IPS DF 6.9 (cell line): ENCODE data around the gene SLC25A15.
"Not testable (repeated sequence)": the region's sequence is repeated elsewhere in the genome, so short reads cannot be mapped to it uniquely, and the experiment has no call there.

Source experiments
- DNase-seq: peaks from one replicate; pipeline ENCODE4 v3.0.0-alpha.2; 2013; ENCODE audit warnings: low read depth, low spot score
- H3K27ac ChIP-seq: one replicate; pipeline ENCODE4 v1.5.1; 2013; ENCODE audit warnings: low read length, control low read depth
- H3K27me3 ChIP-seq: 2 replicates; pipeline ENCODE4 v1.6.1; 2013; ENCODE audit warnings: mild to moderate bottlenecking, low read length; ENCODE audit not compliant: control insufficient read depth, insufficient read depth
- H3K36me3 ChIP-seq: 2 replicates; pipeline ENCODE4 v1.6.1; 2013; ENCODE audit warnings: low read length; ENCODE audit not compliant: control insufficient read depth, insufficient read depth
- H3K4me1 ChIP-seq: 2 replicates; pipeline ENCODE4 v1.6.1; 2013; ENCODE audit warnings: low read length; ENCODE audit not compliant: control insufficient read depth, insufficient read depth
- H3K4me3 ChIP-seq: 2 replicates; pipeline ENCODE4 v1.5.1; 2013; ENCODE audit warnings: mild to moderate bottlenecking, low read length
- H3K9me3 ChIP-seq: 2 replicates; pipeline ENCODE4 v1.6.1; 2013; ENCODE audit warnings: low read length, inconsistent platforms; ENCODE audit not compliant: control insufficient read depth, insufficient read depth
- WGBS: extraction: QIAGEN DNeasy Blood & Tissue Kit; methylation state at CpG from one replicate; pipeline ENCODE4 v1.1.7; 2013; ENCODE audit warnings: mixed read lengths, missing lambda C conversion rate; ENCODE audit not compliant: insufficient read length, insufficient coverage; 5-methylcytosine and 5-hydroxymethylcytosine counted together

Gene SLC25A15

DNA sequence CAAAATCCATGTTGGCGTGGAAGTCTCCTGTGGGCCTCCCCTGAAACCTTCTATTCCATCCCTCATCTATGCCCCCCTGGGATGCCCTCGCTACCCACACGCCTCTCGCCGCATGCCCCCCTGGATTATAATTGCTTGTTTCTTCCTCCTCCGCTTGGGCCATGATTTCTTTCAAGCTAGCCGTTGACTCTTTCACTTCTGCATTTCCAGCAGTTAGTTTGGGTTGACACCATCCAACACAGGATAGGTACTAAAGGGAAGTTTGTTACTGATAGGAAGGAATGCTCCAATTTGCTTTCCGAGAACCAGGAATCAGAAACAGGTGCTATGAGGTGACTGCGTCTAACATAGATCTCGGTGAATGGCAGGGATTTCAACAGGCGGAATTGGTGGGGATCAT is 7.7 kb upstream of the SLC25A15 start:
- Histone ChIP-seq H3K4me3 (no peak overlapping the region), H3K4me1 (no peaks in the 10 kb centered on the region), H3K27ac (no peak overlapping the region), H3K36me3 (no peaks in the 10 kb centered on the region), H3K9me3 (no peaks in the 10 kb centered on the region), H3K27me3 (no peaks in the 10 kb centered on the region)
- no CpG with 5 or more reads among the region's 11 CpGs for WGBS
- no peak for DNase-seq

DNA sequence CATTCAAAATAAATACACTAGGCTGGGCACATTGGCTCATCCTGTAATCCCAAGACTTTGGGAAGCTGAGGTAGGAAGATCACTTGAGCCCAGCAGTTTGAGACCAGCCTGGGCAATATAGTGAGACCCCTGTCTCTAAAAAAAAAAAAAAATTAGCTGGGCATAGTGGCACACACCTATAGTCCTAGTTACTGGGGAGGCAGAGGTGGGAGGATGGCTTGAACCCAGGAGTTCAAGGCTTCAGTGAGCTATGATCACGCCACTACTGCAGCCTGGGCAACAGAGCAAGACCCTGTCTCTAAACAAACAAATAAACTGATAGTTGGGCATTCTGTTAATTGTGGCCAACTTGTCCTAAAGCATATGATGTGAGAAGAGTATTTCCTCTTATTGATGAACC is 6.4 kb upstream of the SLC25A15 start:
- H3K36me3 ChIP-seq, H3K4me3 ChIP-seq, DNase-seq, H3K27ac ChIP-seq, H3K27me3 ChIP-seq, H3K4me1 ChIP-seq, H3K9me3 ChIP-seq: not testable (repeated sequence)
- no CpG with 5 or more reads among the region's 1 CpG for WGBS

DNA sequence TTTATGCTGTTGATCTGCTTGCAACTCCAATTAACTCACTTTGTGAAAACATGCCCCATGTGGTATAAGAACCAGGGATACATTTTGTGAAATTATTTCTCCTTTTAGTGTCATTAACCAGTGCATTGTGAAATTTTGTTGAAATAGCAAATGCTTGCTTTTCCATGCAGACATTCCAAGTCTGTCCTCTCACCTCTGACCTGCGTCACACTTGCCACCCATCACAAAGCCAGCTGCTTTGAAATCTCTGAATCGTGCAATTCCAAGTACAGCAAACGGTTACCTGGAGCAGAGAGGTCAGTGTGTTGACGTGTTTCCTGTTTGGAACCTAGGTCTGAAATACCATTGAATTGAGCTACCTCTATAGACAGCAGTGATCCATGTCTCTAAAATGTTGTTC is 4.9 kb upstream of the SLC25A15 start:
- Histone ChIP-seq H3K9me3 (no peaks in the 10 kb centered on the region), H3K27me3 (no peaks in the 10 kb centered on the region), H3K4me1 (no peaks in the 10 kb centered on the region), H3K4me3 (no peak overlapping the region), H3K36me3 (no peaks in the 10 kb centered on the region), H3K27ac (no peak overlapping the region)
- no CpG with 5 or more reads among the region's 4 CpGs for WGBS
- no peak for DNase-seq

DNA sequence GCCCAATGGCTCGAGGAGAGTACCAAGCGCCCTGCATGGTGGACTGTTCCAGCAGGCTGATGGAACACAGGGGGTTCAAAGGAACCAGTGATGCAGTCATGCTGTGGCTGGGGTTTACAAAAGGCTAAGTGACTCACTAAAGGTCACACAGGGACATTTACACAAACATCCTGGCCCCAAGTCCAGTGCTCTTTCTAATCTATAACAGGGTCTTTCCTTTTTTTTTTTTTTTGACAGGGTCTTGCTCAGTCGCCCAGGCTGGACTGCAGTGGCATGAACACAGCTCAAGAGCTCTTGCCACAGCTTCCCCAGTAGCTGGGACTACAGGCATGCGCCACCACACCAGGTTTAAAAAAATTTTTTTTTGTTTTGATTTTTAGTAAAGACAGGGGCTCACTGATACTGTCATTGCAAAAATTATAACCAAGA is 2.8 kb upstream of the SLC25A15 start:
- H3K4me1 ChIP-seq = no peaks in the 10 kb centered on the region
- H3K27ac ChIP-seq = no peak overlapping the region
- no peaks in the 10 kb centered on the region for H3K36me3 ChIP-seq
- H3K27me3 ChIP-seq = no peaks in the 10 kb centered on the region
- H3K9me3 ChIP-seq = no peaks in the 10 kb centered on the region
- WGBS = no CpG with 5 or more reads among the region's 4 CpGs
- H3K4me3 ChIP-seq = no peak overlapping the region
- no peak for DNase-seq

DNA sequence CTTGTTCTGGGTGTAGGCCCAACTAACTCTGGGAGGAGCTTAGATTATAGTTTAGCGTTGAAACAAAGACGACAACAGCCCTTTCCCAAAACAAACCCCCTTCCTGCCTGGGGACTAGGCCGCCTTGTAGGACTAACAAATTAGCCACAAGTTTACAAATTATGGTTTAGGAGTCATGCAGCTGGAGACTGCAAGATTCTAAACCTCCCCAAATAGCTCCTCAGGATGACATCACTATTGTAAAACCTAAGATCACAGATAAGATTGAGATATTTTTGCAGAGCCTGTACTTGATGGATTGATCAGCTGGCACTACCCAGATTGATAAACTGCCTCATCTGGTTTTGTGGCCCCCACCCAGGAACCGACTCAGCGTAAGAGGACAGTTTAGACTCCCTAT is 2.3 kb upstream of the SLC25A15 start:
- Histone ChIP-seq H3K4me1 (no peaks in the 10 kb centered on the region), H3K9me3 (no peaks in the 10 kb centered on the region), H3K4me3 (no peak overlapping the region), H3K27ac (no peak overlapping the region), H3K27me3 (no peaks in the 10 kb centered on the region), H3K36me3 (no peaks in the 10 kb centered on the region)
- no peak for DNase-seq
- no CpG with 5 or more reads among the region's 5 CpGs for WGBS

DNA sequence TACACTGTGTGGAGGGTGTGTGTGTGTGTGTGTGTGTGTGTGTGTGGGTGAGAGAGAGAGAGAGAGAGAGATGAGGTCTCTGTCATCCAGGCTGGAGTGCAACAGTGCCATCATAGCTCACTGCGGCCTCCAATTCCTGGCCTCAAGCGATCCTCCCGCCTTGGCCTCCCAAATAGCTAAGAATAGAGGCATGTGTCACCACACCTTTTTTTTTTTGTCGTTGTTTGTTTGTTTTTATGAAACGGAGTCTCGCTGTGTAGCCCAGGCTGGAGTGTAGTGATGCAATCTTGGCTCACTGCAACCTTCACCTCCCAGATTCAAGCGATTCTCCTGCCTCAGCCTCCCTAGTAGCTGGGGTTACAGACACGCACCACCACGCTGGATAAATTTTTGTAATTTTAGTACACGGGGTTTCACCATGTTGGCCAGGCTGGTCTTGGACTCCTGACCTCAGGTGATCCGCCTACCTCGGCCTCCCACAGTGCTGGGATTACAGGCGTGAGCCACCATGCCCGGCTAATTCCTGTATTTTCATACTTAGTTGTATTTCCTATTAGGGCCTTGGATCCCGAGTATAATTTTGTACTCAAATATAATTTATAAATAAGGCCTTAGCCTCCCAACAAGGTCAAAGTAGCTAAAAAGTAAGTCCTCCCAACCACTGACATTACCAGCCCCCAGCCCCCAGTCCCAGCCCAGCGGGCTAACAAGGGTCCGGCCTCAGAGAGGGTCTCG is 704 bp upstream of the SLC25A15 start:
- not testable (repeated sequence) for H3K4me1 ChIP-seq, DNase-seq, H3K27ac ChIP-seq, H3K9me3 ChIP-seq, H3K27me3 ChIP-seq, H3K36me3 ChIP-seq
- no CpG with 5 or more reads among the region's 18 CpGs for WGBS
- H3K4me3 ChIP-seq = peak overlapping the region; percentile 56; the same call in 1 of the 2 replicates

DNA sequence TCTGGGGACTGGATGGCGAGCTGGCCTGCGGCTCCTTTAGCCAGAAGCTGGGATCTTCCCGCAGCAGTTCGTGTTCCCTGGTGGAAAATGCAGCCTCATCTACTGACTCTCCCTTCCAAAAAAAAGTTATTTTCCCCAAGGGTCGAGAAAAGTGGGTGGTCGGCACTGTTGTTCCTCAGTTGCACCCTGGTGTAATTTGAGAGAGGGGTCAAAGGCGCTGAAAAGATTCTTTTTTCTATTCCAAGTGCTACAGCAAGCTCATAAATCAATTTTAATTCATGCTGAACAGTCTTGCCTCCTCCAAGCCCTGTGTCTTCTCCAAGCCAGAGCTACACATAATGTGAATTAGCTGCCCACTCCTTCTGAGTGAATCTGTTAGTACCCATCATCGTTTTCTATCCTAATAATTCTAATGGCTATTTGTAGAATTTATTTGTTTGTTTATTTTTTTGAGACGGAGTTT is 774 bp downstream of the SLC25A15 start:
- H3K4me3 ChIP-seq = peak overlapping the region; percentile 56; the same call in 1 of the 2 replicates
- DNase-seq = no peak
- no peaks in the 10 kb centered on the region for H3K4me1 ChIP-seq
- H3K27me3 ChIP-seq = no peaks in the 10 kb centered on the region
- no CpG with 5 or more reads among the region's 9 CpGs for WGBS
- no peaks in the 10 kb centered on the region for H3K9me3 ChIP-seq
- H3K36me3 ChIP-seq = no peaks in the 10 kb centered on the region
- H3K27ac ChIP-seq = no peak overlapping the region

DNA sequence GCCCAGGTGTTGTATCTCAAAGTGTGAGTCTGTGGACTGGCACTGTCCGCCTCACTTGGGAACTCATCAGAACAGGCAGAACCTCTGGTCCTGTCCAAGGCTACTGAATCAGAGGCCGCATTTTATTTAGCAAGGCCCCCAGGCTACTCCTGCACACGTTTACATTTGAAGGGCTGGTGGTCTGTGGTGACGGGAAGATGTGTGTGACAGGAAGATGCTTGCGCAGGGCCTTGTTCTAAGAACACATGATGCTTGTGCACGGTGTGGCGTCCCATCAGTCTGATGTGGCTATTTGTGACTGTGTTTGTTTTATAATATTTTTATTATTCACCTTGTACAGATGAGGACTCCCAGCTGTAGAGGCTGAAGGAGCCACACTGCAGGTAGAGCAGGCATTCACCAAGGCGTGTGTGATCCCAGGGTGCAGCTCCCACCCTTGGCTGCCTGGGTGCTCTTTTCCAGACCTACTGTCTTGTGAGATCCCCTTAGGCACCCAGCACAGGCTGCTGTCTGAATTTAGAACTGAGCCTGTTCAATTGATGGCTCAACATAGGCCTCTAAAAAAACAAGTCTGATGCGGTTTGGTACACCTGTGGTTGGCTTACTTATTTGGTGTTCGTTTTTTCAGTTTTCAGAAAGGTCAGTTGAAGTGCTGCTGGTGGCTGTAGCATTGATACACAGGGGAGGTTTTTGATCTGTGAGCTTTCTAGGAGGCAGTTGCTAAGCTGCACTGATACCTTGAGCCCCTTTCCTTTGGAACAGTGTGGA is 3.1 kb downstream of the SLC25A15 start:
- H3K27ac ChIP-seq = no peak overlapping the region

DNA sequence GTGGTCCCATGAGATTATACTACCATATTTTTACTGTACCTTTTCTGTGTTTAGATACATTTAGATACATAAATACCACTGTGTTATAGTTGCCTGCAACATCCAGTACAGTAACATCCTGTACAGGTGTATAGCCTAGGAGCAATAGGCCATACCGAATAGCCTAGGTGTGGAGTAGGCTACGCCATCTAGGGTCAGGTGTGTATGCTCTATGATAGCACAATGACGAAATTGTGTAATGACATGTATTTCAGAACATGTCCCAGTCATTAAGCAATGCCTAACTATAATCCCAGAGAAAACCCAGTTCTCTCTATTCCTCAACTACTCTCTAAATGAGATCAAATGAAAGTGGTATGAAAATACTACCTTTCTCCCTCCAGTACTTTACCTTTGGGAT is 3.9 kb downstream of the SLC25A15 start:
- no CpG with 5 or more reads among the region's 3 CpGs for WGBS
- no peaks in the 10 kb centered on the region for H3K9me3 ChIP-seq
- no peak for DNase-seq
- no peak overlapping the region for H3K4me3 ChIP-seq
- no peak overlapping the region for H3K27ac ChIP-seq
- H3K27me3 ChIP-seq = no peaks in the 10 kb centered on the region
- H3K4me1 ChIP-seq = no peaks in the 10 kb centered on the region
- no peaks in the 10 kb centered on the region for H3K36me3 ChIP-seq

More for the DNA sequence above, 3.1 kb downstream of the SLC25A15 start:
- WGBS = no CpG with 5 or more reads among the region's 10 CpGs
- no peaks in the 10 kb centered on the region for H3K4me1 ChIP-seq
- H3K27me3 ChIP-seq = no peaks in the 10 kb centered on the region
- no peak overlapping the region for H3K4me3 ChIP-seq
- no peaks in the 10 kb centered on the region for H3K9me3 ChIP-seq
- H3K36me3 ChIP-seq = no peaks in the 10 kb centered on the region
- no peak for DNase-seq

DNA sequence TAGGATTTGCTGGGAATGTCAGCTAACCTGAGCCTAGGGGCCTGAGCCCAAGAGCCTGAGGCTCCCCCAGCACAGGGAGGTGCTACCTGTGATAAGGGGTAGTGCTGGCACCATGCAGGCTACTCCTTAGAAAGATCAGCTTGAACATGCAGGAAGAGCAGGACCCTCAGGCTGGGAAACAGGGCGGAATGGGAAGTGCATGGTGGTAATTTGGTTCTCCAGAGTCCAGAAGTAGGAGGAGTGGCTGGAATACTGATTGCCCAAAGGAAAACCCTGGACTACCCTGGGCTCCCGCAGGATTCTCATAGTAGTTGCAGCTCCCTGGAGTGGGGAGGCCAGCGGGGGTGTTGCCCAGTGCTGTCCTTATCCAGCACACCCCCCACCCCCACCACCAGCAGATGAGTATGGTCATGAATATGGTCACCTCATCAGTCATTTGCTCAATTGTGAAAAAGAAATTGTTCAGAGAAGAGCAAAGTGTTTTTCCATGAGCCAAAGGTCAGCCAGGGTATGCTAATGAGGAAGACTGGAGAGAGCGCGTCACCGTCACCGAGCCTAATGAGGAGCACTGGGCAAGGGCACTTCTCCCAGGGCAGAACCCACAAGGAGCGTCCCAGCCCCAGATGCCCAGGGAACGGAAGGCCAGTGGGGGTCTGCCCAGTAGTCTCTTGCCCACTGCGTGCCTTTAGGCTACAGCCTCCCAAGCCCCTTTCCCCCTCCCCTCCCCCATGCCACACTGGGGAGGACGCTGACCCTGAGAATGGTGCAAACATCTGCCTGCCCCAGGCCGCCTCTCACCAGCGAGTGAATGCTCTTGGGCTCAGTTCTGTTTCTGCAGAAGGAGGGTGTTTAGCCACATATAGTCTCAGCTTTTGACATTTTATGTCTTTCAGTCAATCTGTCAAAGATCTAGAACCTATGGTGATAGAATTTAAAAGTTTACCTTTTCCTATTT is 5.3 kb downstream of the SLC25A15 start:
- no CpG with 5 or more reads among the region's 13 CpGs for WGBS
- H3K4me1 ChIP-seq = no peaks in the 10 kb centered on the region
- no peaks in the 10 kb centered on the region for H3K9me3 ChIP-seq
- no peak overlapping the region for H3K4me3 ChIP-seq
- no peaks in the 10 kb centered on the region for H3K36me3 ChIP-seq
- no peak for DNase-seq
- no peak overlapping the region for H3K27ac ChIP-seq
- H3K27me3 ChIP-seq = no peaks in the 10 kb centered on the region
